DND-41 (cell line): Measurements from ENCODE around the gene HSD17B11.

Source experiments
- CTCF ChIP-seq: IDR thresholded peaks from 2 replicates; pipeline ENCODE4 v1.5.1; 2012; ENCODE audit warnings: borderline replicate concordance, low read length, moderate library complexity, mild to moderate bottlenecking; ENCODE audit not compliant: poor library complexity, severe bottlenecking; ENCODE audit errors: extremely low read depth
- EZH2 ChIP-seq: IDR thresholded peaks from 3 replicates; pipeline ENCODE4 v1.6.1; 2012; ENCODE audit warnings: borderline replicate concordance, low read depth, mild to moderate bottlenecking, moderate library complexity, low read length, inconsistent platforms; ENCODE audit not compliant: severe bottlenecking

- TF ChIP-seq CTCF: no peak
- TF ChIP-seq EZH2: no peak
These were observed 25.6 kb downstream of the HSD17B11 start for GRCh38 chr4:87365348-87365747.
